Type B pancreatic cell (in vitro differentiated cells): ENCODE results near the gene RNASE7. TPM values are rescaled to one million over a fixed set of nuclear protein-coding genes. Genes with fewer than 3 reads are reported as not detected.

Experiments used
- DNase-seq: peaks from one replicate; pipeline ENCODE4 v3.0.0; 2021; ENCODE audit warnings: mixed read lengths; ENCODE audit not compliant: unreplicated experiment; ENCODE audit errors: extremely low spot score
- H3K27ac Mint-ChIP-seq: 2 replicates; pipeline ENCODE4 v1.8.0; 2021; ENCODE audit warnings: mild to moderate bottlenecking, mixed read lengths
- H3K27me3 Mint-ChIP-seq: 2 replicates; pipeline ENCODE4 v1.8.0; 2021; ENCODE audit warnings: mixed read lengths
- H3K36me3 Mint-ChIP-seq: 2 replicates; pipeline ENCODE4 v1.8.0; 2021; ENCODE audit warnings: mixed read lengths
- H3K4me1 Mint-ChIP-seq: one replicate; pipeline ENCODE4 v1.8.0; 2021; ENCODE audit warnings: mixed read lengths; ENCODE audit not compliant: unreplicated experiment
- H3K4me3 Mint-ChIP-seq: 2 replicates; pipeline ENCODE4 v1.8.0; 2021; ENCODE audit warnings: mild to moderate bottlenecking, mixed read lengths
- H3K9me3 Mint-ChIP-seq: 2 replicates; pipeline ENCODE4 v1.8.0; 2021; ENCODE audit warnings: mixed read lengths
- CTCF ChIP-seq: fragments of 200-600 bp; sonication (generic); conservative IDR thresholded peaks from 2 replicates; pipeline ENCODE4 v1.5.0; 2021; ENCODE audit warnings: antibody characterized with exemption, mild to moderate bottlenecking
- total RNA-seq: library from RNA; stranded (reverse); gene quantifications from 2 replicates; pipeline ENCODE4 v1.2.1, GENCODE V29; 2021; ENCODE audit warnings: low replicate concordance

RNASE7 gene
- total RNA-seq, 1 donor from 2014 or later: not detected

- H3K27ac Mint-ChIP-seq: no peak overlapping the region
- H3K4me1 Mint-ChIP-seq: peaks cover 27% of the 10 kb centered on the region
- DNase-seq: no peak
- H3K9me3 Mint-ChIP-seq: no peaks in the 10 kb centered on the region
- H3K36me3 Mint-ChIP-seq: peaks cover 18% of the 10 kb centered on the region
- peak overlapping the region; percentile 94 for H3K4me3 Mint-ChIP-seq
- H3K27me3 Mint-ChIP-seq: peaks cover 14% of the 10 kb centered on the region
- TF ChIP-seq CTCF: no peak
Observed at GRCh38 chr14:21072781-21073339, 30.7 kb downstream of the RNASE7 start.

DNA sequence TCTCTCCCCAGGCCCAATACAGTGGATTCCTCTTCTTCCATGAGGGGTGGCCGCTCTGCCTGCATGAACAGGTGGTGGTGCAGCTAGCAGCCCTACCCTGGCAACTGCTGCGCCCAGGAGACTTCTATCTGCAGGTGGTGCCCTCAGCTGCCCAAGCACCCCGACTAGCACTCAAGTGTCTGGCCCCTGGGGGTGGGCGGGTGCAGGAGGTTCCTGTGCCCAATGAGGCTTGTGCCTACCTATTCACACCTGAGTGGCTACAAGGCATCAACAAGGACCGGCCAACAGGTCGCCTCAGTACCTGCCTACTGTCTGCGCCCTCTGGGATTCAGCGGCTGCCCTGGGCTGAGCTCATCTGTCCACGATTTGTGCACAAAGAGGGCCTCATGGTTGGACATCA is 31.8 kb downstream of the RNASE7 start:
- DNase-seq: no peak
- peaks cover 18% of the 10 kb centered on the region for H3K36me3 Mint-ChIP-seq
- no peaks in the 10 kb centered on the region for H3K9me3 Mint-ChIP-seq
- H3K4me3 Mint-ChIP-seq: peak overlapping the region; percentile 32
- peaks cover 6% of the 10 kb centered on the region for H3K27me3 Mint-ChIP-seq
- H3K27ac Mint-ChIP-seq: no peak overlapping the region
- H3K4me1 Mint-ChIP-seq: peaks cover 21% of the 10 kb centered on the region
- TF ChIP-seq CTCF: no peak

DNA sequence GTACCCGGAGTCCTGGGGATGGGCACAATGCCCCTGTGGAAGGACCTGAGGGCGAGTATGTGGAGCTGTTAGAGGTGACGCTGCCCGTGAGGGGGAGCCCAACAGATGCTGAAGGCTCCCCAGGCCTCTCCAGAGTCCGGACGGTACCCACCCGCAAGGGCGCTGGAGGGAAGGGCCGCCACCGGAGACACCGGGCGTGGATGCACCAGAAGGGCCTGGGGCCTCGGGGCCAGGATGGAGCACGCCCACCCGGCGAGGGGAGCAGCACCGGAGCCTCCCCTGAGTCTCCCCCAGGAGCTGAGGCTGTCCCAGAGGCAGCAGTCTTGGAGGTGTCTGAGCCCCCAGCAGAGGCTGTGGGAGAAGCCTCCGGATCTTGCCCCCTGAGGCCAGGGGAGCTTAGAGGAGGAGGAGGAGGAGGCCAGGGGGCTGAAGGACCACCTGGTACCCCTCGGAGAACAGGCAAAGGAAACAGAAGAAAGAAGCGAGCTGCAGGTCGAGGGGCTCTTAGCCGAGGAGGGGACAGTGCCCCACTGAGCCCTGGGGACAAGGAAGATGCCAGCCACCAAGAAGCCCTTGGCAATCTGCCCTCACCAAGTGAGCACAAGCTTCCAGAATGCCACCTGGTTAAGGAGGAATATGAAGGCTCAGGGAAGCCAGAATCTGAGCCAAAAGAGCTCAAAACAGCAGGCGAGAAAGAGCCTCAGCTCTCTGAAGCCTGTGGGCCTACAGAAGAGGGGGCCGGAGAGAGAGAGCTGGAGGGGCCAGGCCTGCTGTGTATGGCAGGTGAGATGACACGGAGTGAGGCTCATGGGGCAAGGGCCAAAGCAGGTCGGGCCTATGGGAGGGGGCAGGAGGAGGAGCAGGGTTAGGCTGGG is 32.5 kb downstream of the RNASE7 start:
- Mint-ChIP-seq H3K9me3 (no peaks in the 10 kb centered on the region), H3K27ac (no peak overlapping the region), H3K4me3 (no peak overlapping the region), H3K4me1 (peaks cover 21% of the 10 kb centered on the region), H3K27me3 (peaks cover under 1% of the 10 kb centered on the region), H3K36me3 (peaks cover 18% of the 10 kb centered on the region)
- no peak for DNase-seq
- TF ChIP-seq CTCF: no peak

- no peak overlapping the region for H3K27ac Mint-ChIP-seq
Observed at GRCh38 chr14:21075719-21076437, 33.7 kb downstream of the RNASE7 start.

GRCh38 chr14:21077672-21078071 is 35.5 kb downstream of the RNASE7 start:
- H3K27me3 Mint-ChIP-seq: no peaks in the 10 kb centered on the region
- no peak for DNase-seq
- H3K4me1 Mint-ChIP-seq: peaks cover 10% of the 10 kb centered on the region
- peaks cover 18% of the 10 kb centered on the region for H3K36me3 Mint-ChIP-seq
- no peak for TF ChIP-seq CTCF
- no peak overlapping the region for H3K27ac Mint-ChIP-seq
- no peaks in the 10 kb centered on the region for H3K9me3 Mint-ChIP-seq
- no peak overlapping the region for H3K4me3 Mint-ChIP-seq

More at GRCh38 chr14:21075719-21076437, 33.7 kb downstream of the RNASE7 start:
- H3K36me3 Mint-ChIP-seq: peaks cover 18% of the 10 kb centered on the region
- H3K9me3 Mint-ChIP-seq: no peaks in the 10 kb centered on the region
- no peaks in the 10 kb centered on the region for H3K27me3 Mint-ChIP-seq
- no peak overlapping the region for H3K4me3 Mint-ChIP-seq
- peaks cover 21% of the 10 kb centered on the region for H3K4me1 Mint-ChIP-seq
- DNase-seq: no peak
- no peak for TF ChIP-seq CTCF
